Measurements from ENCODE around the gene ZDHHC6.

DNA sequence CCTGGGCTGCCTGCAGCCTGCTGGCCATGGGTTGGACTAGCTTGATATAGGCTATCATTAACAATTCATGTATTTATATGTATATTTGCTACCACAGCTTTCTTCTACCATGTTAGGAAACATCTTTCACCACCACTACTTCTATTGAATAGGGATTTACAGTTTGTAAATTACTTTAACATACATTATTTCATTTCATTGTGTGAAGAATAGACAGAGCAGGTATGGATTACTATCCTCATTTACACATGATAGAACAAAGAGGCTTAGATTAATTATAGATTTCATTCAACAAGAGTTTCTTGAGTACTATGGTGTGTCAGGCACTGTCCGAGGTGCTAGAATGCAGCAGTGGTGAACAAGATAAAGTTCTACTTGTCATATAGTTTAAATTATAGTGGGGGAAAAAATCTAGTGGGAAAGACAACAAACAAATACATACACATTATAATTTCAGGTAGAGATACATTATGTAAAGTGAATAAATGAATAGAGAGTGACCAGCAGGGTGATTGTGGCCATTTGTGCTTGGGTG lies 20.9 kb upstream of the ZDHHC6 start:
- TF ChIP-seq RAD21 (IDR thresholded peaks at IDR 0.05; ENCODE audit: low read depth): no peak
- no peak for TF ChIP-seq POLR2AphosphoS5 (IDR thresholded peaks at IDR 0.05; ENCODE audit: low read depth, low read length)

Measured in HCT116 (cell line).